ENCODE results near the gene ARFRP1.

DNA sequence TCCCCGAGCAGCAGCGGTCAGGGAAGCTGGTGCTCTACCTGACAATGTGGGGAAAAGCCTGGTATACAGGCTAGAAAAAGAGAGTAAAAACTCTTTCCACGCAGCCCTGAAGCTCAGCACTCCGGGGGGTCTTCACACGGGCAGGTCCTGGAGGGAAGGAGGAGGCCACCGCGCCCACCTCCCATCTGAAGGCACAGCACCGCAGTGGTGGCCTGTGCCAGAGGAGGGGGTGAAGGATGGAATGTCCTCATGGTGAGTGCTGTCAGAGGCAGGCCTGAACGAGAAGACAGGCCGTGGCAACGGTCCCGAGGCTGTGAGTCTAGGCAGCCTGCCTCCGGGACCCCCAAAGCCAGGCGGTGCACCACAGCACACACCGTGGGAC is 37.6 kb upstream of the ARFRP1 start:
- TF ChIP-seq CTCF (conservative IDR thresholded peaks at IDR 0.05 in 1 of 2, IDR thresholded peaks at IDR 0.05 in 1 of 2; ENCODE audit: extremely low read depth in 1 of 2, insufficient read depth in 1 of 2, low read depth in 1 of 2, low read length in 2 of 2) = no peak
- TF ChIP-seq EZH2 (IDR thresholded peaks at IDR 0.05; ENCODE audit: borderline replicate concordance, low read length) = no peak

All from mammary epithelial cell (primary cell).